Neural progenitor cell (in vitro differentiated cells): Measurements from ENCODE around the gene ADARB2. TPM values are rescaled to one million over a fixed set of nuclear protein-coding genes. Genes with fewer than 3 reads are reported as not detected.

ENCODE experiments used
- DNase-seq: peaks from one replicate; pipeline ENCODE4 v3.0.0-alpha.2; 2016; ENCODE audit warnings: low spot score
- H2AFZ ChIP-seq: fragments of 200-600 bp; sonication (generic); replicated peaks from 2 replicates; pipeline ENCODE4 v1.6.1; 2016; ENCODE audit warnings: antibody characterized with exemption
- H3F3A ChIP-seq: fragments of 200-600 bp; sonication (generic); 2 replicates; pipeline ENCODE4 v1.6.1; 2016; ENCODE audit warnings: antibody characterized with exemption, low read depth
- H3K27ac ChIP-seq: fragments of 200-600 bp; sonication (generic); 2 replicates; pipeline ENCODE4 v1.5.1; 2016; ENCODE audit warnings: mild to moderate bottlenecking
- H3K27me3 ChIP-seq: fragments of 200-600 bp; sonication (generic); 2 replicates; pipeline ENCODE4 v1.6.1; 2016; ENCODE audit warnings: mild to moderate bottlenecking, moderate library complexity
- H3K36me3 ChIP-seq: fragments of 200-600 bp; sonication (generic); 2 replicates; pipeline ENCODE4 v1.5.1; 2016
- H3K4me1 ChIP-seq: fragments of 200-600 bp; sonication (generic); 2 replicates; pipeline ENCODE4 v1.6.1; 2016; ENCODE audit warnings: mixed run types
- H3K4me2 ChIP-seq: fragments of 200-600 bp; sonication (generic); 2 replicates; pipeline ENCODE4 v1.6.1; 2016
- H3K4me3 ChIP-seq: fragments of 200-600 bp; sonication (generic); 2 replicates; pipeline ENCODE4 v1.5.1; 2016
- H3K79me2 ChIP-seq: fragments of 200-600 bp; sonication (generic); 2 replicates; pipeline ENCODE4 v1.6.1; 2016; ENCODE audit warnings: low read depth
- H3K9ac ChIP-seq: fragments of 200-600 bp; sonication (generic); 2 replicates; pipeline ENCODE4 v1.6.1; 2016
- H3K9me3 ChIP-seq: fragments of 200-600 bp; sonication (generic); 2 replicates; pipeline ENCODE4 v1.5.1; 2016; ENCODE audit warnings: low read depth
- H4K20me1 ChIP-seq: fragments of 200-600 bp; sonication (generic); 2 replicates; pipeline ENCODE4 v1.6.1; 2016; ENCODE audit warnings: low read depth
- H3K27ac Mint-ChIP-seq: 3 replicates; pipeline ENCODE4 v1.8.0; 2021; ENCODE audit warnings: mixed read lengths
- H3K27me3 Mint-ChIP-seq: 2 replicates; pipeline ENCODE4 v1.8.0; 2022; ENCODE audit warnings: low read depth, mild to moderate bottlenecking, inconsistent platforms, moderate library complexity, mixed read lengths; ENCODE audit not compliant: insufficient read depth
- H3K36me3 Mint-ChIP-seq: 3 replicates; pipeline ENCODE4 v1.8.0; 2021; ENCODE audit warnings: mixed read lengths
- H3K4me1 Mint-ChIP-seq: 3 replicates; pipeline ENCODE4 v1.8.0; 2021; ENCODE audit warnings: mixed read lengths
- H3K4me3 Mint-ChIP-seq: 3 replicates; pipeline ENCODE4 v1.8.0; 2021; ENCODE audit warnings: mild to moderate bottlenecking, moderate library complexity, mixed read lengths
- H3K9me3 Mint-ChIP-seq: 3 replicates; pipeline ENCODE4 v1.8.0; 2020; ENCODE audit warnings: mixed read lengths
- EZH2 ChIP-seq: fragments of 200-600 bp; sonication (generic); IDR thresholded peaks from 2 replicates; pipeline ENCODE4 v1.6.1; 2017; ENCODE audit warnings: antibody characterized with exemption, mild to moderate bottlenecking, moderate library complexity
- EZH2phosphoT487 ChIP-seq: fragments of 200-600 bp; sonication (generic); IDR thresholded peaks from 2 replicates; pipeline ENCODE4 v1.6.1; 2017; ENCODE audit warnings: antibody characterized with exemption
- total RNA-seq: library from RNA; depleted of rRNA; stranded (reverse); fragments of >200 nt; gene quantifications from 2 replicates; pipeline ENCODE4 v1.2.3, GENCODE V29; 2015; ENCODE audit warnings: low replicate concordance
- TF ChIP-seq, protein P1 (sequence below): fragments of 200-600 bp; sonication (generic); IDR thresholded peaks from 2 replicates; pipeline ENCODE4 v1.5.1; 2017; ENCODE audit warnings: antibody characterized with exemption, mild to moderate bottlenecking

Gene ADARB2
- total RNA-seq, 1 donor from 2014 or later: not detected

- Mint-ChIP-seq H3K36me3 (no peaks in the 10 kb centered on the region), H3K27ac (no peak overlapping the region), H3K27me3 (peaks cover 25% of the 10 kb centered on the region), H3K4me3 (peak overlapping the region; percentile 70), H3K9me3 (peaks cover 8% of the 10 kb centered on the region), H3K4me1 (peaks cover 26% of the 10 kb centered on the region)
- Histone ChIP-seq H3K4me2 (no peak overlapping the region), H4K20me1 (no peaks in the 10 kb centered on the region), H3F3A (no peaks in the 10 kb centered on the region), H3K9ac (no peak overlapping the region), H3K27me3 (no peaks in the 10 kb centered on the region), H3K4me3 (no peak overlapping the region), H3K27ac (no peak overlapping the region), H3K9me3 (no peaks in the 10 kb centered on the region), H2AFZ (no peak overlapping the region), H3K36me3 (no peaks in the 10 kb centered on the region), H3K4me1 (peaks cover 6% of the 10 kb centered on the region), H3K79me2 (no peaks in the 10 kb centered on the region)
- TF ChIP-seq EZH2phosphoT487: no peak
- TF ChIP-seq, protein P1, sequence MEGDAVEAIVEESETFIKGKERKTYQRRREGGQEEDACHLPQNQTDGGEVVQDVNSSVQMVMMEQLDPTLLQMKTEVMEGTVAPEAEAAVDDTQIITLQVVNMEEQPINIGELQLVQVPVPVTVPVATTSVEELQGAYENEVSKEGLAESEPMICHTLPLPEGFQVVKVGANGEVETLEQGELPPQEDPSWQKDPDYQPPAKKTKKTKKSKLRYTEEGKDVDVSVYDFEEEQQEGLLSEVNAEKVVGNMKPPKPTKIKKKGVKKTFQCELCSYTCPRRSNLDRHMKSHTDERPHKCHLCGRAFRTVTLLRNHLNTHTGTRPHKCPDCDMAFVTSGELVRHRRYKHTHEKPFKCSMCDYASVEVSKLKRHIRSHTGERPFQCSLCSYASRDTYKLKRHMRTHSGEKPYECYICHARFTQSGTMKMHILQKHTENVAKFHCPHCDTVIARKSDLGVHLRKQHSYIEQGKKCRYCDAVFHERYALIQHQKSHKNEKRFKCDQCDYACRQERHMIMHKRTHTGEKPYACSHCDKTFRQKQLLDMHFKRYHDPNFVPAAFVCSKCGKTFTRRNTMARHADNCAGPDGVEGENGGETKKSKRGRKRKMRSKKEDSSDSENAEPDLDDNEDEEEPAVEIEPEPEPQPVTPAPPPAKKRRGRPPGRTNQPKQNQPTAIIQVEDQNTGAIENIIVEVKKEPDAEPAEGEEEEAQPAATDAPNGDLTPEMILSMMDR: no peak
- no peak for TF ChIP-seq EZH2
- DNase-seq: no peak
These were observed 165.6 kb downstream of the ADARB2 start for GRCh38 chr10:1571587-1572237.

DNA sequence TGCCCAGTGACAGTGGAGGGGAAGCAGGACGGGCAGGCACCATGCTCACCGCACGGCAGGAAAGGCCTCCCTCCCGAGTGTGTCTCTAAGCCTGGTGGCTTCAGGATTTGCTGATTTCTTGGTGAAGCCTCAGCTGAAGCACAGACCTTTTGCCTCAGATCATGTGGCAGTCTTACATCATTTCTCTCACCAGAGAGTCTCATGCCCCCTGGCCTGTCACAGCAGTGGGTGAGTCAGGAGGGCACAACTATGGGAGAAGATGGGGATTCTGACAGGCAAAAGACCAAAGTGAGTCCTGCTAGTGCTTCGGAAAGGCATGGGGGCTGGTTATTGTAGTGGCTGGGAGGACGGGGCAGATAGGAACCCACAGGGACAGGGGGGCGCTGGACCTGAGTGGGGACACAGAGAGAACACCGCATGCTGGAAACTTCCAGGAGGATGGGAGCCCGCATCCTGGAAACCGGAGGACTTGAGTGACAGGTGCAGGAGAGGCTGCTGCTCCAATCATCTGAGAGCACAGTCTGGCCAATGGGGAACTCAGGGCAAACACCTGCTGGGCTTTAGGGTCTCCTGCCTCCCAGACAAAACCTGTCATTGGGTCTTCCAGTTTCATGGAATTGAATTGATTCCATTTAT is 166.8 kb downstream of the ADARB2 start:
- Histone ChIP-seq H3K4me1 (peaks cover 6% of the 10 kb centered on the region), H3K27ac (no peak overlapping the region), H3K9me3 (no peaks in the 10 kb centered on the region), H3K4me2 (no peak overlapping the region), H4K20me1 (no peaks in the 10 kb centered on the region), H3K79me2 (no peaks in the 10 kb centered on the region), H3K4me3 (no peak overlapping the region), H3F3A (no peaks in the 10 kb centered on the region), H3K27me3 (no peaks in the 10 kb centered on the region), H3K36me3 (no peaks in the 10 kb centered on the region), H3K9ac (no peak overlapping the region), H2AFZ (no peak overlapping the region)
- no peak for TF ChIP-seq EZH2
- TF ChIP-seq EZH2phosphoT487: no peak
- TF ChIP-seq, protein P1: no peak
- peaks cover 26% of the 10 kb centered on the region for H3K4me1 Mint-ChIP-seq
- H3K27ac Mint-ChIP-seq: no peak overlapping the region
- H3K4me3 Mint-ChIP-seq: no peak overlapping the region
- peaks cover 27% of the 10 kb centered on the region for H3K27me3 Mint-ChIP-seq
- peak; percentile 35 for DNase-seq
- H3K9me3 Mint-ChIP-seq: peaks cover 8% of the 10 kb centered on the region
- H3K36me3 Mint-ChIP-seq: no peaks in the 10 kb centered on the region

- no peaks in the 10 kb centered on the region for H4K20me1 ChIP-seq
- Mint-ChIP-seq H3K27ac (no peak overlapping the region), H3K9me3 (peaks cover 8% of the 10 kb centered on the region), H3K36me3 (no peaks in the 10 kb centered on the region), H3K4me1 (peaks cover 23% of the 10 kb centered on the region), H3K4me3 (no peak overlapping the region), H3K27me3 (peaks cover 27% of the 10 kb centered on the region)
- H3K4me3 ChIP-seq: no peak overlapping the region
- H3K9ac ChIP-seq: no peak overlapping the region
- no peaks in the 10 kb centered on the region for H3K79me2 ChIP-seq
- TF ChIP-seq EZH2phosphoT487 (no peak), EZH2 (no peak)
- TF ChIP-seq, protein P1: no peak
- no peaks in the 10 kb centered on the region for H3K36me3 ChIP-seq
- no peaks in the 10 kb centered on the region for H3K9me3 ChIP-seq
- no peaks in the 10 kb centered on the region for H3F3A ChIP-seq
- H3K27me3 ChIP-seq: no peaks in the 10 kb centered on the region
- H3K4me1 ChIP-seq: peaks cover 6% of the 10 kb centered on the region
- H3K27ac ChIP-seq: no peak overlapping the region
- no peak for DNase-seq
- no peak overlapping the region for H3K4me2 ChIP-seq
- no peak overlapping the region for H2AFZ ChIP-seq
These were observed 168.1 kb downstream of the ADARB2 start for GRCh38 chr10:1569208-1569607.
